H1 (cell line): ENCODE measurements around the gene GLS. TPM values are rescaled to one million over a fixed set of nuclear protein-coding genes. Genes with fewer than 3 reads are reported as not detected.

Source experiments
- CBX8 ChIP-seq: fragments of 300-800, 300-1000 bp; sonication (generic); IDR thresholded peaks from 2 replicates; pipeline ENCODE4 v1.7.1; 2016; ENCODE audit warnings: low read depth, low read length, borderline replicate concordance
- HDAC2 ChIP-seq, 2 experiments: fragments of 300-600 bp in 1 of 2; sonication (generic) in 1 of 2; IDR thresholded peaks; 2 replicates each; pipeline ENCODE4 v1.6.1; 2011 to 2012; ENCODE audit warnings: low read depth in 2 of 2, low read length in 2 of 2, mild to moderate bottlenecking in 2 of 2, moderate library complexity in 2 of 2, borderline replicate concordance in 1 of 2, inconsistent platforms in 1 of 2
- RXRA ChIP-seq: IDR thresholded peaks from 2 replicates; pipeline ENCODE4 v1.6.1; 2011; ENCODE audit warnings: low read depth, mild to moderate bottlenecking, low read length, moderate library complexity; ENCODE audit not compliant: insufficient read depth
- TEAD4 ChIP-seq: IDR thresholded peaks from 2 replicates; pipeline ENCODE4 v1.6.1; 2012; ENCODE audit warnings: low read depth, low read length, inconsistent platforms, mixed read lengths
- ZNF274 ChIP-seq: IDR thresholded peaks from 2 replicates; pipeline ENCODE4 v1.7.0; 2012; ENCODE audit warnings: low read length, borderline replicate concordance; ENCODE audit errors: extremely low read depth
- polyA plus RNA-seq, 7 experiments: library from polyadenylated mRNA; depleted of rRNA in 3 of 7; stranded (reverse) in 5 of 7; unstranded in 2 of 7; fragments of >200 nt in 5 of 7; fragments of 200-250 nt in 2 of 7; gene quantifications; 1 replicate in 5 of 7; 2 replicates in 1 of 7; 4 replicates in 1 of 7; pipeline versions ENCODE4 v1.2.1 to v1.2.3, GENCODE V29; 2011 to 2013; ENCODE audit warnings: missing spikeins in 2 of 7, mixed read lengths in 2 of 7
- total RNA-seq: library from RNA; stranded (reverse); fragmentation: NEBNext Ultra II Directional; extraction: Animal tissue kit (Norgen Biotek cat#: 25700); gene quantifications from 2 replicates; pipeline ENCODE4 v1.2.1, GENCODE V29; 2021

GLS gene
- total and polyA plus RNA-seq, 2 of the 8 experiments (the other 6 are each of a cell fraction or from before 2014, with no cell fraction given), result 15.7 to 89.8 TPM

DNA sequence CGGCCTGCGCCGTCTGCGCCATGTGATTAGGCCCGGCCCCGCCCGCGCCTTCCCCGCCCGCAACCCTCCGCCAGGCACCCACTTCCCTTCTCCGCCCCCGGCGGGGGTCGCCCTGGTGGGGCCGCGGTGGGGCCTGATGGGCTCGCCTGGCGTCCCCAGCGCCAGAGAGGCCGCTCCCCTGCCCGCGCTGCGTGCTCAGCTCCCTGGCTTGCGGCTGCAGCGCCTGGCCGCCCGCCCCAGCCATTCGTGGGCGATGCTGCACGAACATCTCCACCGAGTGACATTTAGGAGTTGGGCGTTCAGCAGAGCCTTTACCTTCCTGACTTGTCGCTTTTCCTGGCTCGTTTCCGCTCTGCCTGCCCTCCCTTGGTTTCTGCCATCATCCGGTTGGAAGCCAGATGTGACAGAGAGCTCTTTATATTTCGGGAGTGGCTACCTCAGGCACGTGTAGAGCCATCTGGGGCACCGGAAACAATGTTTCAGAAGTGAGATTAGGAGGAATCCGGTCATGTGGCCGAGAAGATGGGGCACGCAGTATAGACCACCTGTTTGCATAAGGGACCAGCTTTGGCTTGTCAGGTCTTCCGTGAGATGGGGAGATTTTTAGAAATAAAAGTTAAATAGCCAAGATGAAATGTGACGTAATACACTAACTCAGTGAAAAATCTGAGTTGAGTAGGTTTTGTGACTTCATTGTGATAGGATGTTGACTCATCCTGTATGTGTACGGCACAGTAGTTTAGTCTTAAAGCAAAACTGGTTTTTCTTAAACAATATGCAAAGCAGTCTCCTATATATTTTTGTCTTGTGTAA, 1.2 kb downstream of the GLS start (continued):
- TF ChIP-seq RXRA, result no peak
- no peak; a peak in 1 of 4 replicates for TF ChIP-seq HDAC2 (IDR thresholded peaks at IDR 0.05; ENCODE audit: borderline replicate concordance in 1 of 2, low read depth in 2 of 2, low read length in 2 of 2)
- TF ChIP-seq CBX8, result no peak
- no peak for TF ChIP-seq TEAD4
- no peak for TF ChIP-seq ZNF274
